GM10266 (cell line): Measurements from ENCODE around the gene PPP2R2D.

Experiments
- DNase-seq: peaks from one replicate; pipeline ENCODE4 v3.0.0; 2012; ENCODE audit errors: extremely low spot score
- CTCF ChIP-seq: IDR thresholded peaks from 2 replicates; pipeline ENCODE4 v1.5.1; 2012; ENCODE audit warnings: mild to moderate bottlenecking, low read depth; ENCODE audit not compliant: control insufficient read depth, insufficient read depth; ENCODE audit errors: missing control alignments

Gene PPP2R2D

GRCh38 chr10:131891929-131892805 is 8.6 kb upstream of the PPP2R2D start:
- no peak for DNase-seq
- TF ChIP-seq CTCF, result no peak

GRCh38 chr10:131892806-131893675 is 7.8 kb upstream of the PPP2R2D start:
- TF ChIP-seq CTCF, result no peak
- DNase-seq, result no peak

- TF ChIP-seq CTCF, result no peak
- no peak for DNase-seq
These were observed 5.7 kb upstream of the PPP2R2D start for GRCh38 chr10:131895116-131895515.

- no peak for TF ChIP-seq CTCF
- DNase-seq, result no peak
These were observed 4.4 kb upstream of the PPP2R2D start for GRCh38 chr10:131896403-131896802.

GRCh38 chr10:131897297-131897899 is 3.4 kb upstream of the PPP2R2D start:
- no peak for DNase-seq
- TF ChIP-seq CTCF, result no peak

- no peak for DNase-seq
- no peak for TF ChIP-seq CTCF
These were observed 2.7 kb upstream of the PPP2R2D start for GRCh38 chr10:131898061-131898460.

GRCh38 chr10:131898713-131899112 is 2.1 kb upstream of the PPP2R2D start:
- DNase-seq, result no peak
- no peak for TF ChIP-seq CTCF
